HG03045 (cell line): ENCODE data around the gene STKLD1.
A peak's percentile ranks its signal among the peaks of the same experiment; 100 is the strongest.
"Not testable (repeated sequence)": the region's sequence is repeated elsewhere in the genome, so short reads cannot be mapped to it uniquely, and the experiment has no call there.

Experiments
- ATAC-seq: cut with Tn5 transposase; IDR thresholded peaks from one replicate; pipeline ENCODE4 v1.9.1; 2021; ENCODE audit warnings: mild to moderate bottlenecking, moderate library complexity; ENCODE audit not compliant: unreplicated experiment

STKLD1 gene

DNA sequence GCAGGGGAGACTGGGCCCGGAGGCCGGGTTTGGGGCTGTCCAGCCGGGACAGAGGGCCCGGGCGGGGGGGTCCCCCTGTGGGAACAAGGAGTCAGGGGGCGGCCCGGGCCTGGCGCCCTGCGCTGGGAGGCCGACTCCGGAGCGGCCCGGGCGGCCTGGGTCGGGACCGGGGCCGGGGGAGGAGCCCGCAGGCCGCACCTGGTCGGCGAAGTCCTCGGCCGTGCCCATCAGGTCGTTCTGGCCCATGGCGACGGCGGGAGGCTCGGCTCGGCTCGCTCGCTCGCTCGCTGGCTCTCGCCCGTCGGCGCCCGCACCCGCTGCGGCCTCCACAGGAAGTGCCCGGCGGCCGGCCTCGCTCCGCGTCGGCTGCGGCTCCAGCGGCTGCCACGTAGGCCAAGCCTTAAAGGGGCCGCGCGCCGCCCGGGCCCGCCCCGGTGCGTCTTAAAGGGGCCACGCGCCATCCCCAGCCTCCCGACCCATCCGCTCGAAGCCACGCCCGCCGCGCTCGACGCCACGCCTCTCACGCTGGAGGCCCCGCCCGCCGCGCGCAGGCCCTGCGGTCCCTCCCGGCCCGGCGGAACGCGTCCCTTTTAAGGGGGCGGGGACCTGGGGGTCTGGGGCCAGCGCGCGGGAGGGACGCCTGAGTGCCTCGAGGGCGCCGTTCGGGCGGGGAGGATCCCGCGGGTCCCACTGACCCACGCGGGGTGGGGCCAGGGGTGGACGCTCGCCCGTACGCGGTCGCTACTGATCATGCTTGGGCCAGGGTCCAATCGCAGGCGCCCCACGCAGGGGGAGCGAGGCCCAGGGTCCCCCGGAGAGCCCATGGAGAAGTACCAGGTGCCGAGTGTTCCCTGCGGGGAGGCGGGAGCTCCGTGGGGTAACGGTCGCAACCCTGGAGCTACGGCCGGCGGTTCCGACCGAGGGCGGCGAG, at the start of gene STKLD1, which contains the start of gene SURF4:
Gene STKLD1 (plus strand): TSS at position 643 of the 931 bp plus-strand sequence. CDS start 108 bp downstream, at position 751.
Gene SURF4 (minus strand): TSS at position 337 of the 931 bp plus-strand sequence. CDS start 91 bp downstream, at position 246.
- ATAC-seq = peak; percentile 87

DNA sequence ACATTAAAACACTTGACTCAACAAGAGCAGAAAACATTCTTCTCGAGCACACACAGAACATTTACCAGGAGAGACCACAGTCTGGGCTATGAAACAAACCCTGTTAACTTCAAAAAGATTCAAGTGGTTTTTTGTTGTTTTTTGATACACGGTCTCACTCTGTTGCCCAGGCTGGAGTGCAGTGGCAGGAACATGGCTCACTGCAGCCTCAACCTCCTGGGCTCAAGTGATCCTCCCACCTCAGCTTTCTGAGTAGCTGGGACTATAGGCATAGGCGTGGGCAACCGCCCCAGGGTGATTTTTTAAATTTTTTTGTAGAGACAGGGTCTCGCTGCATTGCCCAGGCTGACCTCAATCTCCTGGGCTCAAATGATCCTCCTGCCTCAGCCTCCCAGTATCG, 49.1 kb upstream of the STKLD1 start:
- ATAC-seq = not testable (repeated sequence)

- ATAC-seq = no peak
Measured at GRCh38 chr9:133327834-133328484, 48.2 kb upstream of the STKLD1 start.

DNA sequence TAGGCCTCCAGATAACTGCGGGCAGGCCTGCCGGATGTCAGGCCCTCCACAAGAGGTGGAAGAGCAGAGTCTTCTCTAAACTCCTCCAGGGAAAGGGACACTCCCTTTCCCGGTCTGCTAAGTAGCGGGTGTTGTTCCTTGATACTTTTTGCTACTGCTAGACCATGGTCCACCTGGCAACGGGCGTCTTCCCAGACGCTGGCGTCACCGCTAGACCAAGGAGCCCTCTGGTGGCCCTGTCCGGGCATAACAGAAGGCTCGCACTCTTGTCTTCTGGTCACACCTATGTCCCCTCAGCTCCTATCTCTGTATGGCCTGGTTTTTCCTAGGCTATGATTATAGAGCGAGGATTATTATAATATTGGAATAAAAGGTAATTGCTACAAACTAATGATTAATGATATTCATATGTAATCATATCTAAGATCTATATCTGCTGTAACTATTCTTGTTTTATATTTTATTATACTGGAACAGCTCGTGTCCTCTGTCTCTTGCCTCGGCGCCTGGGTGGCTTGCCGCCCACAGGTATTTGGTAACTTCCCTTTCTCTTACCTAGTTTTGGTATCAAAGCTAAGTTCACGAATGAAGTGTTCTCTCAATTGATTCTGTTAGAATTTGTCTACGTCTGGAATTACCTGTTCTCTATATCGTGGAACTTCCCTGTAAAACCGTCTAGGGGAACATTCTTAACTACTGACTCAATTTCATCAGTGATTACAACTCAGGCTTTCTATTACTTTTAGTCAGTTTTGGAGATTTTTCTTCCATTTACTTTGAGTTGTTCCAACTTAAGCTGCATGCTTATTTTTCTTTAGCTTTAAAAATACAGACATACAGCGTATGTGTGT, 46.6 kb upstream of the STKLD1 start:
- not testable (repeated sequence) for ATAC-seq

DNA sequence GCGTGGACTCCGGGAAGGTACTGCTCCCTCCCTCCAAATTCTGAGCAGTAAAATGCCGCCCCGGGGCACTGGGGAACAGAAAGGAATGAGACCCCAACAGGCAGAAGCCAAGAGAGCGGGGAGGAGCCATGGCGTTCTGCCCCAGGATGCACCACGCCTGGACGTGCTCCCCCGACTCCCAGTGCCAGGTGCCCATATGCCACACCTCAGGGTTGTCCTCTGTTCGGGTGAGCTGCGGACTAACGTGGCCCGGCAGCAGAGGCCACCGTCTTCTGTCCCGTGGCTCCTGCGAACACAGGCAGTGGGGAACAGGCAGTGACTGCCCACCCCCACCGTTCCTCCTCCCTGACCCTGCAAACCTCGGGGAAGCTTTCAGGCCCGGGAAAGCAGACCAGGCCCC, 44.9 kb upstream of the STKLD1 start:
- ATAC-seq = no peak

DNA sequence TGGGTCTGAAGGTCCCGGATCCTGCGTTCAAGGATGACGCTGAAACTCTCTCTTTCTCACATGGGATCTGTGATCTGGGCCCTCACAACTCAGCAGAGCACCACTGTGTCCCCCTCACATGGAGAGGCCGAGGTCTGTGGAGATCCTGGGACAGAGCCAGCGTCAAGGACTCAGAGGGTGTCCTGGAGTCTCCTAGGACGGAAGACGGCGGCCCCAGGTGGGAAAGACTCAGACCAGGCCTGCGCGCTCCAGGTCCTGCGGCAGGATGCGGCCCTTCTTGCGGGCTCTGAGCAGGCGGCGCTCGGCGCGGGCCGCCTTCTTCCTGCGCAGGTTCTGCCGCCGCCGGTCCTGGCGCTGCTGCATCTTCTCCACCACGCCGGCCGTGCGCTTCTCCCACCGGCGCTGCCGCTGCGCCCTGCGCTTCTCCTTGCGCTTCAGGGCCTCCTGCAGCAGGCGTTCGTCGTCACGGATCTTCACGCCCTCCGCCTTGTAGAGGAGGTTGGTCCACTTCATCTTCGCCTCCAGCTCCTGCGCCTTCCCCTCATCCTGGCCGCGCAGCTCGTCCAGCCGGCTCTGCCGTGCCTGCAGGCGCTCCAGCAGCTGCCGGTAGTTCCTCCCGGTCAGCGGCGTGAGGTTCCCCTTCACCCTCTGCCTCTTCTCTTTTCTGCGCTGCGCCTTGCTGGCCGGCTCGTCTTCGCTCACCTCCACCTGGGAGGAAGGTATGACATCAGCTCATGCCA, 44.4 kb upstream of the STKLD1 start:
- ATAC-seq = no peak

- ATAC-seq = no peak
Measured at GRCh38 chr9:133332381-133332730, 43.8 kb upstream of the STKLD1 start.

- no peak for ATAC-seq
Measured at GRCh38 chr9:133333011-133333410, 43.2 kb upstream of the STKLD1 start.

DNA sequence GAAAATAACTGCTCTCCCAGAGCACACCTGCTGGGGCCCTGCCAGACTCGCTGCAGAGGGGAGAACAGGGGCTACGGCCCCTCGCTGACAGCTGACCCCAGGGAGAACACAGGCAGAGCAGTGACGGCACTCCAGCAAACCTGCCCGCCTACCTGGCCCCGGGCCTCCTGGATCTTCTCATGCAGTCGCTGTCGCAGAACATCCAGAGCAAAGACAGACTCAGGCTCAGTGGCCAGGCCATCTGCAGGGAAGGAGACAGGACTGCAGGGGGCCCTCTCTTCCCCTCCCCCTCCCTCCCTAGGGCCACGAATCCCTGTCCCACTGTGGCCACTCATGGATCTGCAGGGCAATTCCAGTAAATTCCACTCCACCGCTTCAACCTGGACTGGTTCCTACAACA, 42.6 kb upstream of the STKLD1 start:
- ATAC-seq = no peak

- ATAC-seq = no peak
Measured at GRCh38 chr9:133334161-133334560, 42.0 kb upstream of the STKLD1 start.

DNA sequence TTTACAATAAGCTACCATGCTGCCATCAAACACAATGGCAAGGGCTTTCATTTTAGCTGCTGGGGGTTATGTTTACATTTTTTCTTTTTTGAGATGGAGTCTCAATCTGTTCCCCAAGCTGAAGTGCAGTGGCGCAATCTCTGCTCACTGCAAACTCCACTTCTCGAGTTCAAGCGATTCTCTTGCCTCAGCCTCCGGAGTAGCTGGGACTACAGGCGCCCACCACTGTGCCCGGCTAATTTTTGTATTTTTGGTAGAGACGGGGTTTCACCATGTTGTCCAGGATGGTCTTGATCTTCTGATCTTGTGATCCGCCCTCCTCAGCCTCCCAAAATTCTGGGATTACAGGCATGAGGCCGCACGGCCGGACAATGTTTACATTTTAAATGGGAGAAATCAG, 41.3 kb upstream of the STKLD1 start:
- ATAC-seq = not testable (repeated sequence)

GRCh38 chr9:133335924-133336811, 40.0 kb upstream of the STKLD1 start, which contains the start of gene SURF6:
SURF6 (minus strand) TSS chr9:133336188; CDS start chr9:133336132, 56 bp downstream.
- peak; percentile 84 for ATAC-seq

DNA sequence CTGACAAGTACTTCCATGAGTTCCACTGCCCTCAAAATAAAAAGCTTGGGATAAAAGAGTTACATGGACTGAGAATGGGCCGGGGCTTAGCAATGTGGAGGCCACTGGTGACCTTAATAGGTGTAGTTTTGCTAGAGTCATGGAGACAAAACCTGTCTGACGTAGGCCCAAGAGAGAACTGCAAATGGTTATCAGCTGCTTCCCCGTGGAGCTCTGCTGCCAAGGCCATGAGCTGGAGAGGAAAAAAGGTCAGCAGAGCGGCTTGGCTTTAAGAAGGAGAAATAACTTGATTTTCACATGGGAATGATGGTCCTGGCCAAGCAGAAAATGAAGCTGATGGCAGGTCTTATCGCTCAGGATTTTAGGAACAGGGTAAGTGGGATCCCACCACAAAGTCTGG, 36.5 kb upstream of the STKLD1 start:
- ATAC-seq = no peak

DNA sequence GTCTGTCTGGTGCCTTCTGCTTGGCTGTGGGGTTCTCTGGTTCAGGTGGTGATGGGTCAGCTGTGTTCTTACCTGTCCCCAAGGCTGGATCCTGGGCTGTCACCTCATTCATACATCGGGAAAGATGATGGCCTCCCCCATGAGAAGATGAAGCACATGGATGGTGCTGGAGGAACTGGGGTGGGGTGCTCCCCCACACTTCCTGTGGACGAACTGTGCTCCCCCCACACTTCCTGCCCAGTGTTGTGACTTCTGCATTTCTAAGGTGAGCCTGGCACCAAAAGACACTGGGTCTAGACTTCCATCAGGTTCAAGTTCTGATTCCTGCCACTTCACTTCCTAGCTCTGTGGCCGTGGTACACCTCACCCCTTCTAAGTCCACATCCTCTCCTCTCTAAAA, 35.9 kb upstream of the STKLD1 start:
- ATAC-seq = no peak

DNA sequence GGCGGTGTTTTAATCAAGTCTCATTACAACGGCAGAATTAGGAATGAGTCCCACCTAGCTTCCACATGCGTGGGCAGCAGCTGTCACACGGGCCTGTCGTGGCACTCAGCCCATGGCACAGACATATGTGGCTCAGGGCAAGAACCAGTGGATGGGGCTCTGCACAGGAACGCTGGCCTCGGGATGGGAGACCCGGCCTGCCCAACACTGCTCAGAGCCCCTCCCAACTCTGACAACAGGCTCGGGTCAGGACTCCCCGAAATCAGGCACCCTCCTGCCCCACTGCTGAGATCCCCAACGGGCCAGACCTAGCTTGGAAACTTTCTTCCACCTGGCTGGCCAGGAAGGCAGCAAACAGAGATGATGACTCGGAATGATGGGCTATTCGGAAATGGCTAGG, 35.2 kb upstream of the STKLD1 start:
- no peak for ATAC-seq

GRCh38 chr9:133341369-133342068, 34.6 kb upstream of the STKLD1 start:
- ATAC-seq = no peak

DNA sequence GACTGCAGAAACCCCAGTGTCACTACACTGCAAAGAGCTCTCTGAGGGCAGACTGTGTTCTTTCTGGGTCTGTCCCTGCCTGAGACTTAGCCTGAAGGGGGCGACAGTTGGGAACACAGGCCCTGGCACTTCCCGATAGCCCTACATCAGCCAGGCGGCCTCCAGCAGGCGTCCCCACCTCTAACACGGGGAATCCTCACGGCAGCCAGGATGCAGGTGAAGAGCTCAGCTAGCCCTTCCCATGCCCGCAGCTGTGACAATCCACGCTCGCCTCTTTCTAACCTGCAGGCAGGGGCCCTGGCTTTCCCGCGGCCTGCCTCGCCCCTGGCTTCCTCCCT, 34.1 kb upstream of the STKLD1 start:
- ATAC-seq = no peak

GRCh38 chr9:133342570-133342969, 33.6 kb upstream of the STKLD1 start:
- ATAC-seq = no peak

GRCh38 chr9:133344071-133344470, 32.1 kb upstream of the STKLD1 start:
- no peak for ATAC-seq
